ENCODE results near the gene ZMYM4. TPM values are rescaled to one million over a fixed set of nuclear protein-coding genes. Genes with fewer than 3 reads are reported as not detected.

The ZMYM4 gene
- total RNA-seq, 4 donors from 2014 or later: 16.3 to 80.0 (median 22.4) TPM

DNA sequence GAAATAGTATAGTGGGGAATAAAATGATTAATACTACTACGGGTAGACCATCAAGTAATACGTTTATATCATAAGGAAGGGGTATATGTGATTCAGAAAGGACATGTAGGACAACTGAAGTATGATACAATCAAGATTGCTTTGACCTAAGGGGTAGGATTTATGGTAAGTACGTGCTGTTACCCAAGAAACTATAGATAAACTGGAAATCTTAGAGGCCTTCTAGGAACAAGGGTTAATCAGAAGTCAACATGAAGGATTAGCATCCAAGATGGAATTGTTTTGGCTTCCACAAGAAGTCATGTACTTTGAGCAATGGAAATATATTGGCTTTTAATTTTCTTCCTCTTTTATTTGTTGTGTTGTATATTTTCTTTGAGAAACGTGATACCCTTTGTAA lies 13.2 kb upstream of the ZMYM4 start:
- no peaks in the 10 kb centered on the region for H3K27me3 ChIP-seq
- no peaks in the 10 kb centered on the region for H3K4me1 ChIP-seq
- H3K4me3 ChIP-seq: no peak overlapping the region
- no peaks in the 10 kb centered on the region for H3K36me3 ChIP-seq
- no peak for DNase-seq
- H3K27ac ChIP-seq: no peak overlapping the region
- TF ChIP-seq POLR2A (IDR thresholded peaks at IDR 0.05): no peak
- TF ChIP-seq, protein P1, sequence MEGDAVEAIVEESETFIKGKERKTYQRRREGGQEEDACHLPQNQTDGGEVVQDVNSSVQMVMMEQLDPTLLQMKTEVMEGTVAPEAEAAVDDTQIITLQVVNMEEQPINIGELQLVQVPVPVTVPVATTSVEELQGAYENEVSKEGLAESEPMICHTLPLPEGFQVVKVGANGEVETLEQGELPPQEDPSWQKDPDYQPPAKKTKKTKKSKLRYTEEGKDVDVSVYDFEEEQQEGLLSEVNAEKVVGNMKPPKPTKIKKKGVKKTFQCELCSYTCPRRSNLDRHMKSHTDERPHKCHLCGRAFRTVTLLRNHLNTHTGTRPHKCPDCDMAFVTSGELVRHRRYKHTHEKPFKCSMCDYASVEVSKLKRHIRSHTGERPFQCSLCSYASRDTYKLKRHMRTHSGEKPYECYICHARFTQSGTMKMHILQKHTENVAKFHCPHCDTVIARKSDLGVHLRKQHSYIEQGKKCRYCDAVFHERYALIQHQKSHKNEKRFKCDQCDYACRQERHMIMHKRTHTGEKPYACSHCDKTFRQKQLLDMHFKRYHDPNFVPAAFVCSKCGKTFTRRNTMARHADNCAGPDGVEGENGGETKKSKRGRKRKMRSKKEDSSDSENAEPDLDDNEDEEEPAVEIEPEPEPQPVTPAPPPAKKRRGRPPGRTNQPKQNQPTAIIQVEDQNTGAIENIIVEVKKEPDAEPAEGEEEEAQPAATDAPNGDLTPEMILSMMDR (IDR thresholded peaks at IDR 0.05): no peak
- H3K9me3 ChIP-seq: no peaks in the 10 kb centered on the region

DNA sequence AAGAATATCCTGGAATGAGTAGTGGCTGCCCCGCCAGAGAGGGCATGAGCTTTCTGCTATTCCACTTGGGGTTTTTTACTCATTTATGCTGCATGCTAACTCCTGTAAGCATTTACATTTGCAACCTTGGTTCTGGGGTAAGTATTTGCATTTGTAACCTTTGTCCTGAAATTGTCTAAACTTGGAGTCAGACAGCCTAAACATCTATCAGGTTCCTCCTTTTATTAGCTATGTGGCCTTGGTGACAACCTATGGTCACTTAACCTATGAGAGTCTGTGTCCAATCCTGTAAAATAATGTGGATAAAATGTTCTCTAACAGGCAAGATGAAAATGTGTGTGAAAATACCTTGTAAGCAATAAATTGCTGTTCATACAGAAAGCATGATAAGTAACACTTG lies 8.9 kb upstream of the ZMYM4 start:
- TF ChIP-seq, protein P1 (IDR thresholded peaks at IDR 0.05): no peak
- no peaks in the 10 kb centered on the region for H3K36me3 ChIP-seq
- no peak overlapping the region for H3K27ac ChIP-seq
- no peaks in the 10 kb centered on the region for H3K4me1 ChIP-seq
- no peaks in the 10 kb centered on the region for H3K9me3 ChIP-seq
- no peaks in the 10 kb centered on the region for H3K27me3 ChIP-seq
- no peak for DNase-seq
- H3K4me3 ChIP-seq: no peak overlapping the region

DNA sequence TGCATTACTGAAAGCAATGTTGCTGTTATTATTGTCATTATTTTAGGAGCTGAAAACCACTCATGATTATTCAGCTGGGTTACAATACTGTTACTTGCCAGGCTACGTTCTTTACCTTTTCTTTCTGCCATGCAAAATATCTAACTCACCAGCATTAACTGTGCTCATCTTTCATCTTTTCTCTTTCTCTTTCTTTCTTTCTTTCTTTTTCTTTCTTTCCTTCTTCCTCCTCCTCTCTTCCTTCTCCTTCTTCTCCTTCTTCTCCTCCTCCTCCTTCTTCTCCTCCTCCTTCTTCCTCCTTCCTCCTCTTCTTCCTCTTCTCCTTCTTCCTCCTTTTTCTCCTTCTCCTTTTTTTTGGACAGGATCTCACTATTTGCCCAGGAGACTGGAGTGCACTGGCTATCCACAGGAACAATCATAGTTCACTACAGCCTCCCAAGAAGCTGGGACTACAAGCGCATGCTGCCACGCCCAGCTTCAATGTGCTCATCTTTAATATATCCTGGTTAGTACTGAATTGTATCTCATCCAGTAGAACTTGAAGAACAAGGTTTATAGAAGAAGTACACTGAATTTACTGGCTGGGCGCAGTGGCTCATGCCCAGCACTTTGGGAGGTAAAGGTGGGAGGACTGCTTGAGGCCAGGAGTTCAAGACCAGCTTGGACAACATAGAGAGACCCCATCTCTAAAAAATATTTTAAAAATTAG lies 6.9 kb upstream of the ZMYM4 start:
- no peak overlapping the region for H3K4me3 ChIP-seq
- no peaks in the 10 kb centered on the region for H3K36me3 ChIP-seq
- peaks cover 0 to 8% (median 0%) of the 10 kb centered on the region in 4 donors for H3K4me1 ChIP-seq
- TF ChIP-seq POLR2A (IDR thresholded peaks at IDR 0.05): no peak
- TF ChIP-seq, protein P1 (IDR thresholded peaks at IDR 0.05): no peak
- H3K9me3 ChIP-seq: no peaks in the 10 kb centered on the region
- H3K27me3 ChIP-seq: no peaks in the 10 kb centered on the region
- DNase-seq: no peak
- H3K27ac ChIP-seq: no peak overlapping the region

DNA sequence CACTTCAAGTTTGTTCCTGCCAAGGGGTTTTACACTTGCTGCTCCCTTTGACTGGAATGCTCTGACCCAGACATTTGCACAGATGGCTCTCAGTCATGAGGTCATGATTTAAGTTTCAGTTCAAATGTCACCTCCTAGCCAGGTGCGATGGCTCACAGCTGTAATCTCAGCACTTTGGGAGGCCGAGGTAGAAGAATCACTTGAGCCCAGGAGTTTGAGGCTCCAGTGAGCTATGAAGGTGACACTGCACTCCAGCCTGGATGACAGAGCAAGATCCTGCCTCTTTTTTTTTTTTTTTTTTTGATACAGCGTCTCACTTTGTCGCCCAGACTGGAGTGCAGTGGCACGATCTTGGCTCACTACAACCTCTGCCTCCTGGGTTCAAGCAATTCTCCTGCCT lies 4.5 kb upstream of the ZMYM4 start:
- TF ChIP-seq POLR2A (IDR thresholded peaks at IDR 0.05): no peak
- TF ChIP-seq, protein P1 (IDR thresholded peaks at IDR 0.05): no peak
- H3K4me1 ChIP-seq: peaks cover 0 to 8% (median 0%) of the 10 kb centered on the region in 4 donors
- no peak overlapping the region for H3K27ac ChIP-seq
- H3K36me3 ChIP-seq: no peaks in the 10 kb centered on the region
- DNase-seq: no peak
- H3K9me3 ChIP-seq: no peaks in the 10 kb centered on the region
- no peak overlapping the region for H3K4me3 ChIP-seq
- H3K27me3 ChIP-seq: no peaks in the 10 kb centered on the region

DNA sequence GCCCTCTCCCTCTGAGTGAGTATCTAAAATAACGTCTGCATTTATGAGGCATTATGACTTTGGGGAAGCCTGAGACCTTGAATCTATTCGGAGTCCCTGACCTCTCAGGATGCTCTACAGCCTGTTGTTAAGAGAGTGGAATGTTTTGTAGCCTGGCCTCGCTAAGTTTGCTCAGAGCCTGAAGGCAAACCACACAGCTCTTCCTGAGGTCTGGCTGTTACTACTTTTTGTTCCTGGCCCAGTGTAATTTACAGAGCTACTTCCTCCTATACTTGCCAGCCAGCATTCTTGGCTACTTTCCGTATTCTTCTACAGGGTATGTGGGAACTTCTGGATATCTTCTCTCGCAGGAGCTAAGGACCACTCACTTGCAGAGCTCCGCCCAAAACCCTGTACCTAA lies 3.6 kb upstream of the ZMYM4 start:
- H3K9me3 ChIP-seq: no peaks in the 10 kb centered on the region
- peaks cover 0 to 9% (median 0%) of the 10 kb centered on the region in 4 donors for H3K4me1 ChIP-seq
- peak overlapping the region in 1 of 4 donors; percentile 23 for H3K27ac ChIP-seq
- TF ChIP-seq POLR2A (IDR thresholded peaks at IDR 0.05): no peak
- TF ChIP-seq, protein P1 (IDR thresholded peaks at IDR 0.05): no peak
- no peaks in the 10 kb centered on the region for H3K27me3 ChIP-seq
- no peaks in the 10 kb centered on the region for H3K36me3 ChIP-seq
- DNase-seq: no peak
- no peak overlapping the region for H3K4me3 ChIP-seq

Data from Peyer's patch (tissue), 4 donors.